ENCODE measurements around the gene SYK.
"Not testable (repeated sequence)": the region's sequence is repeated elsewhere in the genome, so short reads cannot be mapped to it uniquely, and the experiment has no call there.

SYK gene

GRCh38 chr9:90880066-90880465 lies 78.4 kb downstream of the SYK start:
- no peak for DNase-seq (ENCODE audit: low read depth in 2 of 2)

GRCh38 chr9:90880669-90881068 lies 79.0 kb downstream of the SYK start:
- no peak for DNase-seq (ENCODE audit: low read depth in 2 of 2)

GRCh38 chr9:90881648-90882047 lies 80.0 kb downstream of the SYK start:
- no peak for DNase-seq (ENCODE audit: low read depth in 2 of 2)

GRCh38 chr9:90882991-90883600 lies 81.5 kb downstream of the SYK start:
- DNase-seq (ENCODE audit: low read depth in 2 of 2) = no peak

GRCh38 chr9:90883661-90884060 lies 82.0 kb downstream of the SYK start:
- DNase-seq (ENCODE audit: low read depth in 2 of 2) = no peak

GRCh38 chr9:90884178-90884577 lies 82.6 kb downstream of the SYK start:
- DNase-seq (ENCODE audit: low read depth in 2 of 2) = no peak

- not testable (repeated sequence) for DNase-seq (ENCODE audit: low read depth in 2 of 2)
Measured at GRCh38 chr9:90886868-90887267, 85.2 kb downstream of the SYK start.

GRCh38 chr9:90888941-90889340 lies 87.3 kb downstream of the SYK start:
- DNase-seq (ENCODE audit: low read depth in 2 of 2) = no peak

- no peak for DNase-seq (ENCODE audit: low read depth in 2 of 2)
Measured at GRCh38 chr9:90890146-90890810, 88.7 kb downstream of the SYK start.

- no peak for DNase-seq (ENCODE audit: low read depth in 2 of 2)
Measured at GRCh38 chr9:90891308-90892040, 89.9 kb downstream of the SYK start.

DNA sequence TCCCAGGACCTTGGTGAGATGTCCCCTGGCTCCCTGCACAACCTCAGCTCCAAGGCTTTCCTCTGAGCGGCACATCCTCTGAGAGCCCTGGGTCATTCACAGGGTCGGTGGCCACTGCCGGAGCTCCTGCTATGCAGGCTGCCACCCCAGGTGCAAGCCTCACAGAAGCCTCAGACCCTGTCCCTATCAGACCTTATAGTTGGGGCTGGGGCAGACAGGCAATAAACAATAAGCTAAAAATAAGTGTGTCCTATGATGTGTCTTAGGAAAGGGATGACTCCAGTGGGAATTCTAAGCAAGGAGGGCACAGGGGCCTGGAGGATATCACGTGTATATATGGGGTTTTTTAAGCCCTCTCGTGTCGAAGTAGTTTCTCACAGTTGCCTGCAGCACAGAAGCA lies 91.3 kb downstream of the SYK start:
- DNase-seq (ENCODE audit: low read depth in 2 of 2) = no peak

GRCh38 chr9:90893706-90894105 lies 92.1 kb downstream of the SYK start:
- DNase-seq (ENCODE audit: low read depth in 2 of 2) = no peak

DNA sequence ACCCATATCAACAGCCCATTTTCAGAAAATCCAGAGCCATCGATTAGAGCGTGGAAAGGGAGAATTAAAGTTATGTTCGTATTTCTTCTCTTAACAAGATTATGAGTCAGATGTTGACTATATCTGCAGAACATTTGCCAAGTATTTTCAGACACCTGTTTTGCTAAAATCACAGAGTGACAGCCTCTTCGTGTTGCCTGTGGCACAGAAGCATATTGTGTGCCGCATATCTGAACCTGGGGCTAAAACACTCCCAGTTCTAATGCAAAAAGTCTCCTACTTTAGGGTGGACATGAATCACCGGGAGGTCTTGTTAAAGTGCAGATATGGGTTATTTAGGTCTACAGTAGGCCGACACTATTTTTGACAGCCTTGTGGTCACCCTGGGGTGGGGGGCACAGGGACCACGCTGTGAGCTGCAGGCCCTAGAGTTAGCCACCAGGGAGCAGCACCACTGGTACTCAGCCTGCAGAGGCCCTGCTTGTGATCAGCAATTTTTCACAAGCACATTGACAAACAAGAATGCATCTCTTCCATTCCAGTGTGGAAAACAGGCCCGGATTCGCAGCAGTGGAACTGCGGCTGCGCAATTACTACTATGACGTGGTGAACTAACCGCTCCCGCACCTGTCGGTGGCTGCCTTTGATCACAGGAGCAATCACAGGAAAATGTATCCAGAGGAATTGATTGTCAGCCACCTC lies 93.5 kb downstream of the SYK start:
- DNase-seq (ENCODE audit: low read depth in 2 of 2) = no peak

GRCh38 chr9:90895786-90896185 lies 94.2 kb downstream of the SYK start:
- no peak for DNase-seq (ENCODE audit: low read depth in 2 of 2)

DNA sequence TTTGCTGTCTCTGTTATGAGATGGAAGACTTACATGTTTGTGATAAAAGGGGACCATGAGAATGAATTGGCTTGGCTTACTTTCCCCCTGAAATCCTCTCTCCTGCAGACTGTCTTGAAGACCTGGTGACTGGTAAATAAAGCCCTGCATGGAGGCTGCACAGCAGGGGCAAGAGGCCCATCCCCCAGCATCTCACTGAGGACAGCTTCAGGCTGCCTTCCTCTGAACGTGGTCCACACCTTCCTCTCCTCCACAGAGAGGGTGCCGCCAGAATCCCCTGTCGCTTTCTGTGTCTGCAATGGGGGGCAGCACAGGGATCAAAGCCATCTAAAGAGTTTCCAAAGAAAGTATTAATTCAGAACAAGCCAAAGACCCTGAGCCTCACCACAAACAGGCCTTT lies 94.6 kb downstream of the SYK start:
- no peak for DNase-seq (ENCODE audit: low read depth in 2 of 2)

DNA sequence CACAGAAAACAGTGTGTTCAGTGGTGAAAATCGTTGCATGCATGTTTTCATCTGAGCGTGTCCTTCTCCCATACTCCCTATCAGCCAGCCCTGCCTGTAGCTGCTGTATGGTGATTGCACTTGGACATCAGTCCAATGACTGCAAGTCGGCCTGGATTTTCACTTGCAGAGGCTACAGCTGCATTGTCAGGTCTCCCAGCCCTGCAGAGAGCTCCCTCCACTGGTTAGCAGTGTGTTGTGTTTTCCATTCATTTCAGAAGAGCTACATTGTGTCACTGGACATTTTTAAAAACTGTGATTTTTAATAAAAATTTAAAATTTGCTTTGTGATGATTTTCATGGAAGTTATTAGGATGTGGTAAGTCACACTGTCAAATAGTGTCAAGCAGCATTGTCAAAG lies 96.6 kb downstream of the SYK start:
- no peak for DNase-seq (ENCODE audit: low read depth in 2 of 2)

- no peak for DNase-seq (ENCODE audit: low read depth in 2 of 2)
Measured at GRCh38 chr9:90899287-90899686, 97.7 kb downstream of the SYK start.

DNA sequence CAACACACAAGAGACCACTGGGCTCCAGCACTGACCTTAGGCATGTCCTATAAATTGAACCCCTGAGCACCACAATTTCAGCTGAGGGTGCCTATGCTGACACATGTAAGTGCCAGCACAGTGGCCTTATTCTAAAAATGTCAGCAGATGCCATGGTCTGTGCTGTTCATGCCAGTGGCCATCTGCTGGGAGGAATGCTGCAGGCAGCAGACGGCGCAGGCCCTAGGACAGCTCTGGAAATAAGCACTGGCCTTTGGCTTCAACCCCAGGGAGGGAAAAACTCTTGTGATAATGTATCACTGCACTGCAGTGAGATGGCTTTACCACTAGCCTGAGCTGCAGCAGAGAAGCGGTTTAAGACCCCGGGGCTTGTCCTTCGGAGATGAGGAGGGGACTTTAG lies 98.5 kb downstream of the SYK start:
- DNase-seq (ENCODE audit: low read depth in 2 of 2) = no peak

DNA sequence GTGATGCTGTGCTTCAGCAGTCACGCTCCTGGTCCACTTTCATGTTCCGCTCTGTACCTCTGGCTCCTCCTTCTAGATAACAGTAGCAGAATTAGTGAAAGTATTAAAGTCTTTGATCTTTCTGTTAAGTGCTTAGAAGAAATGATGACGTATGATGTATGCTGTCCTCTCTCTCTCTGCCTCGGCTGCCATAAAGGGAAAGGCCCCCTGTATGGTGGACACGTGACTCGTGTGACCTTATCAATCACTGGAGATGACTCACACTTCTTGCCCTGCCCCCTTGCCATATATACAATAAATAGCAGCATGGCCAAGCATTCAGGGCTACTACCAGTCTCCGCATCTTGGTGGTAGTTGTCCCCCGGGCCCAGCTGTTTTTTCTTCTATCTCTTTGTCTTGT lies 100.3 kb downstream of the SYK start:
- DNase-seq (ENCODE audit: low read depth in 2 of 2) = no peak

DNA sequence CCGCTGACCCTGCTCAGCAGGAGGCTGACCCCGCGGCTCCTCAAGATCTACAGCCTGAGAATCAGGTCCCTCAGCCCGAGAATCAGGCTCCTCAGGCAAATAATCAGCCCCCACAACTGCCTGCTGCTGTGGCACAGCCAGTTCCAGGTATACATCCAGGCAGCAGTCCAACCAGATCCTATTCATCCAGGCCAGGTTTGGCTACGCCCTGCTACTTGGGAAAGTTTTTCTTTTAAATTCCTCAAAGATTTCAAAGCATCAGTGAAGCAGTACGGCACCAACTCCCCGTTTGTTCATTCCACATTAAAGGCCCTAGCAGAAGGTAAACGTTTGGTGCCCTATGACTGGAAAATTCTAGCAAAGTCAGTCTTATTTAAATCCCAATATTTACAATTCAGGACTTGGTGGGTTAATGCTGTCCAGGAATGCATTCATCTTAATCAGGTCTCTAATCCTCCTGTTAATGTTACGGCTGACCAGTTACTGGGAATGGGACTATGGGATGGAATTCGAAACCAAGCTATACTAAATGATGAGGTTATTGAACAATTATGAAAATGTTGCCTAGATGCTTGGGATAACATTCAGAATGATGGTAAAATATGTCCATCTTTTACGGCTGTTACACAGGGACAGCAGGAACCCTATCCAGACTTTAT lies 102.3 kb downstream of the SYK start:
- no peak for DNase-seq (ENCODE audit: low read depth in 2 of 2)

DNA sequence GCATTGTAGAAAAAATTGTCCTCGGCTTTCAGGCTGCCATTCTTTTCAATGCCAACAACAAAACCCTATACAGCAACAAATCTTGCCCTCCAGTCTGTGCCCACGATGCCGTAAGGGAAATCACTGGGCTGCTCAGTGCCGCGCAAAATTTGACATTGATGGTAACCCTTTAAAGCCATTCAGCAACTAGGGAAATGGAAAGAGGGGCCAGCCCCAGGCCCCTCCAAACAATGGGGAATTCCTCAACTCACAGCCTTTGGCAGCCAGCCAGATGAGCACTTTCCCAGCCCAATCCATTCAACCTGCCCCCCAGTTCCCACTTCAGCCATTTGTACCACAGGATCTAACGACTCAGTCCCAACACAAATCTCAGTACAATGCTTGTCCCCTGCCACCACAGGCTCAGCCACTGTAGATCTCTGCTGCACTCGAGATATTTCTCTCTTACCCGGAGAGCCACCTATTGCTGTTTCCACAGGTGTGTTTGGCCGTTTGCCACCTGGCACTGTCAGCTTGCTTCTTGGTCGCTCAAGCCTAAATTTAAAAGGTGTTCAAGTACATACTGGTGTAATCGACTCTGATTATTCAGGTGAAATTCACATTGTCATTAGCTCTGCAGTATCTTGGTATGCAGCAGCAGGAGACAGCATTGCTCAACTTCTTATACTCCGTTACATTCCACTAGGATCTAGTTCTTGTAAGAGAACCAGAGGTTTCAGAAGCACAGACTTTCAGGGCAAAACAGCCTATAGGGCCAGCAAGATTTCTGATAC lies 103.3 kb downstream of the SYK start:
- no peak for DNase-seq (ENCODE audit: low read depth in 2 of 2)
